Ishikawa (cell line): ENCODE data around the gene ERBB2.

ENCODE experiments used
- CEBPB ChIP-seq: IDR thresholded peaks from 2 replicates; pipeline ENCODE4 v1.6.1; 2012
- CREB1 ChIP-seq: IDR thresholded peaks from 2 replicates; pipeline ENCODE4 v1.6.1; 2012; ENCODE audit warnings: low read depth
- EGR1 ChIP-seq: IDR thresholded peaks from 2 replicates; pipeline ENCODE4 v1.6.1; 2012
- EP300 ChIP-seq: IDR thresholded peaks from 2 replicates; pipeline ENCODE4 v1.6.1; 2012; ENCODE audit warnings: borderline replicate concordance
- FOXM1 ChIP-seq: IDR thresholded peaks from 2 replicates; pipeline ENCODE4 v1.6.1; 2012; ENCODE audit warnings: low read depth, borderline replicate concordance
- NFIC ChIP-seq: IDR thresholded peaks from 2 replicates; pipeline ENCODE4 v1.6.1; 2012
- RAD21 ChIP-seq: IDR thresholded peaks from 2 replicates; pipeline ENCODE4 v1.6.1; 2012; ENCODE audit warnings: low read depth
- REST ChIP-seq: IDR thresholded peaks from 2 replicates; pipeline ENCODE4 v1.6.1; 2012; ENCODE audit warnings: low read depth, mild to moderate bottlenecking
- TAF1 ChIP-seq: IDR thresholded peaks from 2 replicates; pipeline ENCODE4 v1.6.1; 2012; ENCODE audit warnings: low read depth, mild to moderate bottlenecking
- TCF12 ChIP-seq: IDR thresholded peaks from 2 replicates; pipeline ENCODE4 v1.6.1; 2012; ENCODE audit warnings: low read depth
- TEAD4 ChIP-seq: IDR thresholded peaks from 2 replicates; pipeline ENCODE4 v1.6.1; 2012
- USF1 ChIP-seq: IDR thresholded peaks from 2 replicates; pipeline ENCODE4 v1.6.1; 2012
- YY1 ChIP-seq: IDR thresholded peaks from 2 replicates; pipeline ENCODE4 v1.6.1; 2012; ENCODE audit warnings: low read depth
- ZBTB7A ChIP-seq: IDR thresholded peaks from 2 replicates; pipeline ENCODE4 v1.6.1; 2012; ENCODE audit warnings: low read depth
- TF ChIP-seq, protein P1 (sequence below): IDR thresholded peaks from 2 replicates; pipeline ENCODE4 v1.6.1; 2012

Gene ERBB2

GRCh38 chr17:39706921-39707337, 7.1 kb downstream of the ERBB2 start:
- no peak for TF ChIP-seq TAF1
- TF ChIP-seq EGR1 = no peak
- TF ChIP-seq, protein P1, sequence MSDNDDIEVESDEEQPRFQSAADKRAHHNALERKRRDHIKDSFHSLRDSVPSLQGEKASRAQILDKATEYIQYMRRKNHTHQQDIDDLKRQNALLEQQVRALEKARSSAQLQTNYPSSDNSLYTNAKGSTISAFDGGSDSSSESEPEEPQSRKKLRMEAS = no peak
- no peak for TF ChIP-seq YY1
- TF ChIP-seq REST = no peak
- no peak for TF ChIP-seq EP300
- TF ChIP-seq TCF12 = no peak
- TF ChIP-seq FOXM1 = no peak
- no peak for TF ChIP-seq RAD21
- TF ChIP-seq NFIC = no peak
- TF ChIP-seq ZBTB7A = no peak

DNA sequence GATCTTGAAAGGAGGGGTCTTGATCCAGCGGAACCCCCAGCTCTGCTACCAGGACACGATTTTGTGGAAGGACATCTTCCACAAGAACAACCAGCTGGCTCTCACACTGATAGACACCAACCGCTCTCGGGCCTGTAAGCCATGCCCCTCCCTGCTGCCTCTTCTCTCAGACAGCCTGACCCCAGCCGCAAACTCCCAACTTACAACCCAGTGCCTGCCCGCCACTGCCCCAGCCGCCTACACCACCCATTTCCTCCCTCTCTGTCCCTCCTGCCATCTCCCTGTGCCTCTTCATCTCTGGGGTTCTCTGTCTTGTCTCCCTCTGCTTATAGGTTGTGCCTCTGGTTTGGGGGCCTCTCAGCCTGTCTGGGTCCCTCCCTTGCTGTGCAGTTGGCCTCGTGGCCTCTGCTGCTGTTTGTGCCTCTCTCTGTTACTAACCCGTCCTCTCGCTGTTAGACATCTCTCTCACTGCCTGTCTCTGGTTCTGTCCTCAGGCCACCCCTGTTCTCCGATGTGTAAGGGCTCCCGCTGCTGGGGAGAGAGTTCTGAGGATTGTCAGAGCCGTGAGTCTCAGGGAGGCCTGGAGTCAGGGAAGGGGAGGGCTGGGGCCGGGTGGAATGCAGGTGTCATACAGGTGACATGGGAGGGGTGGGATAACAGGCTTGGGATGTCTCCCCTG, 9.6 kb downstream of the ERBB2 start:
- no peak for TF ChIP-seq USF1
- TF ChIP-seq CEBPB = no peak
- no peak for TF ChIP-seq TAF1
- no peak for TF ChIP-seq RAD21
- TF ChIP-seq ZBTB7A = no peak
- no peak for TF ChIP-seq CREB1
- no peak for TF ChIP-seq EP300
- no peak for TF ChIP-seq NFIC
- no peak for TF ChIP-seq TEAD4
- no peak for TF ChIP-seq TCF12
- no peak for TF ChIP-seq FOXM1
- TF ChIP-seq, protein P1 = no peak
- no peak for TF ChIP-seq EGR1
- TF ChIP-seq REST = no peak
- no peak for TF ChIP-seq YY1

GRCh38 chr17:39709998-39710964, 10.4 kb downstream of the ERBB2 start:
- no peak for TF ChIP-seq EGR1
- TF ChIP-seq REST = no peak
- TF ChIP-seq TAF1 = no peak
- no peak for TF ChIP-seq TCF12
- TF ChIP-seq RAD21 = no peak
- TF ChIP-seq ZBTB7A = no peak
- TF ChIP-seq FOXM1 = no peak
- TF ChIP-seq NFIC = no peak
- no peak for TF ChIP-seq TEAD4
- TF ChIP-seq CREB1 = no peak
- TF ChIP-seq CEBPB = no peak
- TF ChIP-seq, protein P1 = no peak
- no peak for TF ChIP-seq USF1
- no peak for TF ChIP-seq YY1
- TF ChIP-seq EP300 = no peak
